ENCODE data around the gene ITGBL1.

ITGBL1 gene

DNA sequence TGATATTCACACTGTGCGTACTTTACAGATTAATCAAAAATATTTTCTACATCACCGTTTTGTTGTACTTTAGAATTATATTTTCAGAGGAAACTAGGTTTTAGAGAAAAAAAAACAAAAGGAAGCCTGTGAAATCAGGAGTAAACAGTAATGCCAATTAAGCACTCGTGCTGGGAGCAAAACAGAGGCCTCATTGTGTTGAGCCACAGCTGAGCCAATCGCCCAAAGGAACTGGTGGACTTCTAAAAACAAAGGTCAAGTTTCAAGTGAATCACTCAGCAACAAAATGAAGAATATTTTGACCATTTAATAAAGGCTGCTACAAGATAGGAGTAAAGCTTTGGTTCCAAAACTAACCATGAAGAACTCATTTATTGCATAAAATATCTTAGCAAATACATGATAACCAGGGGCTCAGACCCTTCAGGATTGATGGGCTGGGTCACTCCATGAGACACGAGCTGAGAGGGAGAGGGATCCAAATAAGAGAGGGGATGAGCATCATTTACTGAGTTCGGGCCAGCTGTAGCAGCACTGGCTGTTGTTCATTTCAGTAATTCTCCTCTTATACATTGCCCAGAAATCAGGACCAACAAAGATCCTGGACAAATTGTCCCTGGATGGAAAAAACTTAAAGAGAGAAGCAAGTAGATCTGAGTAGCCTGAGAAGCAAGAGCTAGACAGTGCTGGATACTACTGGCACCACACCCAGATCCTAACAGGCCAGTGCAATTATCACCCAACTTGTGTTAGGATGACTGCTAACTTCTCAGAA lies 27.9 kb upstream of the ITGBL1 start:
- no peaks in the 10 kb centered on the region for H3K27me3 ChIP-seq (ENCODE audit: insufficient read depth, low read length)
- no peak overlapping the region for H3K27ac ChIP-seq (ENCODE audit: low read length)
- H3K4me3 ChIP-seq (ENCODE audit: low read length), result no peak overlapping the region
- no peak overlapping the region for H3K9ac ChIP-seq (ENCODE audit: low read depth, low read length)
- H3K36me3 ChIP-seq (ENCODE audit: insufficient read depth, low read depth, low read length), result no peaks in the 10 kb centered on the region
- H3K9me3 ChIP-seq (ENCODE audit: insufficient read depth, low read depth, low read length), result no peaks in the 10 kb centered on the region
- no peaks in the 10 kb centered on the region for H3K4me1 ChIP-seq (ENCODE audit: insufficient read depth, low read length)

DNA sequence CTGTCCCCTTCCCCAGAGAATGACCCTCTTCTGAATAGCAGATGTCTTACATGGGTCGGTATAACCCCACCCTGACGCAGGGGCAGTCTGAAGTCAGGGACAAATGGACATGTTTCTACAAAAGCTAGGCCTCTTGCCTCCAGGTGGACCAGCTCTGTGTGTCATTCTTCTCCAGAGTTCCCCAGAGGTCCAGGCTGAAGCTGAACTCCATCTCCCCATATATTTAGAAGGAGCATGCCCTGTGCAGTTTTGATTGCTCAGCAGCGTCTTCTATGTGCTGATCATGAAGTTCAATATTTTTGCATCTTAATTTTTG lies 27.4 kb upstream of the ITGBL1 start:
- Histone ChIP-seq H3K27me3 (ENCODE audit: insufficient read depth, low read length) (no peaks in the 10 kb centered on the region), H3K36me3 (ENCODE audit: insufficient read depth, low read depth, low read length) (no peaks in the 10 kb centered on the region), H3K4me3 (ENCODE audit: low read length) (no peak overlapping the region), H3K27ac (ENCODE audit: low read length) (no peak overlapping the region), H3K4me1 (ENCODE audit: insufficient read depth, low read length) (no peaks in the 10 kb centered on the region), H3K9ac (ENCODE audit: low read depth, low read length) (no peak overlapping the region), H3K9me3 (ENCODE audit: insufficient read depth, low read depth, low read length) (no peaks in the 10 kb centered on the region)

DNA sequence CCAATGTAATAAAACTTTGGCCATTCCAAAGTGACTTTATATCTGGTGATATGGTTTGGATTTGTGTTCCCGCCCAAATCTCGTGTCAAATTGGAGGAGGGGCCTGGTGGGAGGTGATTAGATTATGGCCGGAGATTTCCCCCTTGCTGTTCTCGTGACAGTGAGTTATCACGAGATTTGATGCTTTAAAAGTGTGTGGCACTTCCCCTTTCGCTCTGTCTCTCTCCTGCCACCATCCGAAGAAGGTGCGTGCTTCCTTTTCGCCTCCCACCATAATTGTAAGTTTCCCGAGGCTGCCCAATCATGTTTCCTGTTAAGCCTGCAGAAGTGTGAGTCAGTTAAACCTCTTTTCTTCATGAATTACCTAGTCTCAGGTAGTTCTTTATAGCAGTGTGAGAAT lies 26.9 kb upstream of the ITGBL1 start:
- Histone ChIP-seq H3K36me3 (ENCODE audit: insufficient read depth, low read depth, low read length) (no peaks in the 10 kb centered on the region), H3K4me1 (ENCODE audit: insufficient read depth, low read length) (no peaks in the 10 kb centered on the region), H3K27ac (ENCODE audit: low read length) (no peak overlapping the region), H3K9ac (ENCODE audit: low read depth, low read length) (no peak overlapping the region), H3K9me3 (ENCODE audit: insufficient read depth, low read depth, low read length) (no peaks in the 10 kb centered on the region), H3K4me3 (ENCODE audit: low read length) (no peak overlapping the region), H3K27me3 (ENCODE audit: insufficient read depth, low read length) (no peaks in the 10 kb centered on the region)

DNA sequence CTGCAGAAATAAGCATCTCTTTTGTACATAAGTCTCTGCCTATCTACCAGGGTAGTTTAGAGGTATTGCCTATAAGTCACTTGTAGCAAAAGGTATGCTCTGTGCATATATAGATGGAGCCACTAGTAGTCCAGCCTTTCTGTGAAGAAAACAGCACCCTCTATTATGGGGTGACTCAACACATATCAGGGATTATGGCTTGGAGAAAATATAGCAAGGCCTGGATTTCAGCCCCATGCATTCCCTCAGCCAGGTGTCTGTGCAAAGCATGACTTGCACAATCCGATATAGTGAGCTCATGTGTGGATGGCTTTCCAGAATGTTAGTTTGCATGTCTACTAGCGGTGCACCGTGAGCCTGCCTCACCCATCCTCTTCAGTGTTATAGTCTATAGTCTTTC lies 22.7 kb upstream of the ITGBL1 start:
- no peaks in the 10 kb centered on the region for H3K27me3 ChIP-seq (ENCODE audit: insufficient read depth, low read length)
- no peak overlapping the region for H3K4me3 ChIP-seq (ENCODE audit: low read length)
- H3K27ac ChIP-seq (ENCODE audit: low read length), result no peak overlapping the region
- no peaks in the 10 kb centered on the region for H3K36me3 ChIP-seq (ENCODE audit: insufficient read depth, low read depth, low read length)
- H3K4me1 ChIP-seq (ENCODE audit: insufficient read depth, low read length), result no peaks in the 10 kb centered on the region
- H3K9ac ChIP-seq (ENCODE audit: low read depth, low read length), result no peak overlapping the region
- no peaks in the 10 kb centered on the region for H3K9me3 ChIP-seq (ENCODE audit: insufficient read depth, low read depth, low read length)

DNA sequence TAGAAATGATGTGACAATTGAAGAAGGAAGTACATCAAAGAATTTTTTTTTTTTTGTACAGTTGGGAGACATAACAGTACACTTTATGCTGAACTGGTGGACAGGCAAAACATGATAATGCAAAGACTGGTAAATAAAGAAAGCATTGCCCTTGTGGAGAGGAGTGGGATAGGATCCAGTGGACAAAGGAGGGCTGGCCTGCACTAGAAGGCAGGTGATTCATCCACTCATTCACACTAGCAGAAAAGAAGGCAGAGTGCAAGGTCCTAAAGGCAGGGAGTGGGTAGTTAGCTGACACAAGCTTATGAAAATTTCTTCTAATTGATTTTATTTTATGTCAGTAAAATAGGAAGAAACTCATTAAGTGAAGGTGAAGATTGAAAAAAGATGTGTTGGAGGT lies 18.6 kb upstream of the ITGBL1 start:
- Histone ChIP-seq H3K27ac (ENCODE audit: low read length) (no peak overlapping the region), H3K4me3 (ENCODE audit: low read length) (no peak overlapping the region), H3K4me1 (ENCODE audit: insufficient read depth, low read length) (no peaks in the 10 kb centered on the region), H3K9me3 (ENCODE audit: insufficient read depth, low read depth, low read length) (no peaks in the 10 kb centered on the region), H3K27me3 (ENCODE audit: insufficient read depth, low read length) (no peaks in the 10 kb centered on the region), H3K9ac (ENCODE audit: low read depth, low read length) (no peak overlapping the region), H3K36me3 (ENCODE audit: insufficient read depth, low read depth, low read length) (no peaks in the 10 kb centered on the region)

DNA sequence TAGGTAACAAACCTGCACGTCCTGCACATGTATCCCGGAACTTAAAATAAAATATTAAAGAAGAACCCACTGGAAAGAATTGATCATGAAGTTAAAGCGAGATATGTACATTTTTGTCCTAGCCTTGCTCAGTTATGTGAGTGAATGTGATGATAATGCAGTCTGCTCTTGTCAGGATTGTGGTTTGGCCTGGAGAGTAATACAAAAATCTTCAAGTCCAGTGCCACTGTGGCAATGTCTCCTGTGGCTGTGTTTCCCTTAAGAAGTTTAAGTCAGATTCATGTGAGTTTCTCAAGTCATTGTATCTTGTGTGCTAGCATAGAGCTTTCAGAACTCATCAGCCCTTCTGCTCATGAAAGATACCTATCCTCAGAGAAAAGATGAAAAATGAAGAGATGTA lies 18.0 kb upstream of the ITGBL1 start:
- no peaks in the 10 kb centered on the region for H3K4me1 ChIP-seq (ENCODE audit: insufficient read depth, low read length)
- no peak overlapping the region for H3K27ac ChIP-seq (ENCODE audit: low read length)
- no peaks in the 10 kb centered on the region for H3K36me3 ChIP-seq (ENCODE audit: insufficient read depth, low read depth, low read length)
- no peak overlapping the region for H3K9ac ChIP-seq (ENCODE audit: low read depth, low read length)
- no peak overlapping the region for H3K4me3 ChIP-seq (ENCODE audit: low read length)
- H3K9me3 ChIP-seq (ENCODE audit: insufficient read depth, low read depth, low read length), result no peaks in the 10 kb centered on the region
- no peaks in the 10 kb centered on the region for H3K27me3 ChIP-seq (ENCODE audit: insufficient read depth, low read length)

DNA sequence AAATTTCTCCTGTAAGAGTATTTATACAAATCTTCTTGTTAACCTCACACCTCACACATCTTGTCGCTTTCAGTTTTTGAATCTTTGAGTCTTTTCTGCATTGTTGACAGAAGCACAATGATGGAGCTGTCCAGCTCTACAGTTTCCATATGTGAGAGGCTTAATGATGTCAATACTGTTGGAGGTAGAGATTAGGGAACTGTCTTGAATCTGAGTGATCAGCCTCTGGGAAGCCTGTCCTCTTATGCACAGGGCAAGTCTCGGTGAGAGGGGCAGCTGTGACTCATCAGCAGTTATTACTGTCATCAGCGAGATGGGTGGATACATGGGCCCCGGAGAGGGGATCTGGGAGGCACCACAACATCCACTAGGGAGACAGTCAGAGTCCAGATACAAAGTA lies 4.6 kb upstream of the ITGBL1 start:
- Histone ChIP-seq H3K36me3 (ENCODE audit: insufficient read depth, low read depth, low read length) (no peaks in the 10 kb centered on the region), H3K9ac (ENCODE audit: low read depth, low read length) (no peak overlapping the region), H3K27ac (ENCODE audit: low read length) (no peak overlapping the region), H3K4me1 (ENCODE audit: insufficient read depth, low read length) (peaks cover 6% of the 10 kb centered on the region; the same call in 1 of the 2 replicates), H3K4me3 (ENCODE audit: low read length) (no peak overlapping the region), H3K27me3 (ENCODE audit: insufficient read depth, low read length) (no peaks in the 10 kb centered on the region), H3K9me3 (ENCODE audit: insufficient read depth, low read depth, low read length) (no peaks in the 10 kb centered on the region)

DNA sequence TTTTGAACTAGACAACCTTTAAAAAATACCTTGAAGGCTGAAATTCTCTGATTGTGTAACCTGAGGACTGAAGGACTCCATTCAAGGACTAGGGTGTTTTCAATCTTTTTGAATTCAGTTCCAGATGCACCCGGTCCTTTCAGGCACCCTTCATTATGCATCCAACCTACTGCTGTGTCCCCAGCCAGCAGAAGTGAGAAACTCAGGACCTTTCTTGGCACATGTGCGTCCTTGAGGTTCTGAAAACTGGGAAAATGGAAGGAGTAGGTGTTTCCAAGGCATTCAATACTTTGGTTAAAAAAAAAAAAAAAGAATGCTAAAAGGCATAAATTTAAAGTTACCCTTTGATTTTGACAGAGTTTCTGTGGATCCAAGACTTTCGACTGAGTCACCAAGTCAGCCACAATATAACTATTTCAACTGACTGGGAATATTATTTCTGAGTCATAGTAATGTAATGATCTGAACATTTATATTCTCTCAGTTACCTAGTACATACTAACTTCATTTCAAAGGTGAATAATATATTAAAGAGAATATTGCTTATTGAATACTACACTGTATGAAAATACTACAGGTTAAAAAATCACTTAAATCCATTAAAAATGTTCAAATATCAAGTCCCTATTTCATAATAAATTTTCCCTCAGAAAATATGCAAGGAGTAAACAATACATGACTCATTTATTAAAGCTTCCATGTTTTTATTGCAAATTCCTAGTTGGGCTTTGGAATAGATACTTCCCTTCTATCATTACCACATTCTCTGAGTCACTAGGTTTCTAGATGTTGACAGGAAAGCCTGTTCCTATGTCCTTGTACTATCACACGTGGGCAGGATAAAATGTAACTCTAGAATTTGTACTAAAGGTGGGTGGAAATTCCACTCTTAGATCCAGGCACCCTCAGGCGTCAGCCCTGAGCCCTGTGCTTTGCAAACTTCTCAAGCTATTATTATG lies 2.4 kb upstream of the ITGBL1 start:
- no peaks in the 10 kb centered on the region for H3K27me3 ChIP-seq (ENCODE audit: insufficient read depth, low read length)
- H3K27ac ChIP-seq (ENCODE audit: low read length), result no peak overlapping the region
- H3K9ac ChIP-seq (ENCODE audit: low read depth, low read length), result no peak overlapping the region
- H3K4me3 ChIP-seq (ENCODE audit: low read length), result no peak overlapping the region
- no peaks in the 10 kb centered on the region for H3K9me3 ChIP-seq (ENCODE audit: insufficient read depth, low read depth, low read length)
- peaks cover 6% of the 10 kb centered on the region; the same call in 1 of the 2 replicates for H3K4me1 ChIP-seq (ENCODE audit: insufficient read depth, low read length)
- H3K36me3 ChIP-seq (ENCODE audit: insufficient read depth, low read depth, low read length), result no peaks in the 10 kb centered on the region

DNA sequence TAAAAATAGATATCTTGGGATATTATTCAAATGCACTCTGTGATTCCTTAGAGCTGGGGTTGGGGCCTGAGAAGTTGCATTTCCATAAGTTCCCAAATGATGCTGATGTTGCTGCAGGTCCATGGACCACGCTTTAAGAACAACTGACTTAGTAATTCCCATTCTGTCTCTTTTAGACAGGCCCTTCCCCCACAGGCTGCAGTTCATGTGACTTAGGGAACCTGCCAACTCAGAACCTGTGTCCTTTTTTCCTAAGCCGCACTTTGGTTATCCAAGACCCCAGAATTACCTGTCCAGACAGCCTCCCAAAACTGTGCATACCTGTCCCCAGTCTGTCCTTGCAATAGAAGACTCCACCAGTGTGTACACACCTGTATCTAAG lies 1.7 kb upstream of the ITGBL1 start:
- H3K27ac ChIP-seq (ENCODE audit: low read length), result no peak overlapping the region
- no peaks in the 10 kb centered on the region for H3K36me3 ChIP-seq (ENCODE audit: insufficient read depth, low read depth, low read length)

DNA sequence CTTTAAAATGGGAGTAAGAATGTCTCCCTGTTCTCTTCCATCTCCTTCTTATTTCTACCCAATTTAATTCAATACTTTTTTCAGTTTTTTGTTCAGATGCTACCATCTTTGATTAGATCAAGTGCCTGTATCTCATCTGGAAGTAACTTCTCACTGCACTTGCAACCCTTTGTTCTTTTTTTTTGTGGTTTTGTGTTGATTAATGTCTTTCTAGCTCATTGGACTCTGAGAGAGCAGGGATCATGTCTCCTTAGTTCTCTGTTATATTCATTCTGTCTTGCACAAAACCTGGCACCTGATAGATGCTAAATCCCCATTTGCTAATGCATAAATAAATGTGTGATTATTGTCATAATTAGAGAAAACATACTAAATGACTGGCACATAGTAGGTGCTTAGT lies 834 bp upstream of the ITGBL1 start:
- Histone ChIP-seq H3K36me3 (ENCODE audit: insufficient read depth, low read depth, low read length) (no peaks in the 10 kb centered on the region), H3K9me3 (ENCODE audit: insufficient read depth, low read depth, low read length) (no peaks in the 10 kb centered on the region), H3K4me1 (ENCODE audit: insufficient read depth, low read length) (peaks cover 6% of the 10 kb centered on the region), H3K9ac (ENCODE audit: low read depth, low read length) (no peak overlapping the region), H3K27ac (ENCODE audit: low read length) (no peak overlapping the region), H3K27me3 (ENCODE audit: insufficient read depth, low read length) (no peaks in the 10 kb centered on the region), H3K4me3 (ENCODE audit: low read length) (no peak overlapping the region)

More for the DNA sequence above, 1.7 kb upstream of the ITGBL1 start:
- no peak overlapping the region for H3K4me3 ChIP-seq (ENCODE audit: low read length)
- H3K9ac ChIP-seq (ENCODE audit: low read depth, low read length), result no peak overlapping the region
- no peaks in the 10 kb centered on the region for H3K27me3 ChIP-seq (ENCODE audit: insufficient read depth, low read length)
- no peaks in the 10 kb centered on the region for H3K9me3 ChIP-seq (ENCODE audit: insufficient read depth, low read depth, low read length)
- peaks cover 6% of the 10 kb centered on the region; the same call in 1 of the 2 replicates for H3K4me1 ChIP-seq (ENCODE audit: insufficient read depth, low read length)

DNA sequence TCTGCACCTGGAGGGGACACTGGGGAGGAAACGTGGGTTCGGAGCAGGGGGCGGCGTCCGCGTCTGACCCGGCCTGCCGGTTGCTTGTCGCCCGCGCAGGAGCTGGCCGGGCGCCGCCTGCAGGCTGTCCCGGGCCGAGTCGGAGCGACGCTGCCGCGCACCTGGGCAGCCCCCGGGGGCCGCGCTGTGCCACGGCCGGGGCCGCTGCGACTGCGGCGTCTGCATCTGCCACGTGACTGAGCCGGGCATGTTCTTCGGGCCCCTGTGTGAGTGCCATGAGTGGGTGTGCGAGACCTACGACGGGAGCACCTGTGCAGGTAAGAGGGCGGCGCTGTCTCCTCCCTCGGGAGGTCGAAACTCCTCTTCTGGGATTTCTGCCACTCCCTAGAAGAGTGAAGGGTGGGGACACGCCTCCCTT lies 1.3 kb downstream of the ITGBL1 start:
- H3K4me3 ChIP-seq (ENCODE audit: low read length), result no peak overlapping the region; the same call in 1 of the 2 replicates
- H3K4me1 ChIP-seq (ENCODE audit: insufficient read depth, low read length), result peaks cover 6% of the 10 kb centered on the region
- no peaks in the 10 kb centered on the region for H3K36me3 ChIP-seq (ENCODE audit: insufficient read depth, low read depth, low read length)
- H3K9ac ChIP-seq (ENCODE audit: low read depth, low read length), result no peak overlapping the region
- H3K27ac ChIP-seq (ENCODE audit: low read length), result no peak overlapping the region
- H3K9me3 ChIP-seq (ENCODE audit: insufficient read depth, low read depth, low read length), result no peaks in the 10 kb centered on the region
- H3K27me3 ChIP-seq (ENCODE audit: insufficient read depth, low read length), result no peaks in the 10 kb centered on the region

DNA sequence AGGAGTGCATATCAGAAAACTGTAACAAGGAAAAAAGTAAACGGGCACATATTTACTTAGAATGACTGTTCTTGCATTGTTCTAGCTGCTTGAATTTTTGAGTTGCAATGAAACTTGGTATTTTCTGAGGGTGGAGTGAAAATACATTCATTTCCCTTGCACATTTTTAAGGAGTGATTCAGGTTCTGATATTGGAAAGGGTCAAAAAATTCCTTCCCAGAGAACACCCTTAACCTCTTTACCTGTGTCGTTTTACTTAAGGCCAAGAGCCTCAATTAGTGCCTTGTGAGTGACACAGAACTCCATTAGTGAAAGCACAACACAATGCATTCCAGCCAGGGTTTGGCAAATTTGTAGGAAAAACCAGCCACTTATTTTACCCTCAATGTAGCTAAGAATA lies 2.3 kb downstream of the ITGBL1 start:
- Histone ChIP-seq H3K36me3 (ENCODE audit: insufficient read depth, low read depth, low read length) (no peaks in the 10 kb centered on the region), H3K9me3 (ENCODE audit: insufficient read depth, low read depth, low read length) (no peaks in the 10 kb centered on the region), H3K4me3 (ENCODE audit: low read length) (no peak overlapping the region), H3K9ac (ENCODE audit: low read depth, low read length) (no peak overlapping the region), H3K4me1 (ENCODE audit: insufficient read depth, low read length) (peaks cover 6% of the 10 kb centered on the region), H3K27me3 (ENCODE audit: insufficient read depth, low read length) (no peaks in the 10 kb centered on the region), H3K27ac (ENCODE audit: low read length) (no peak overlapping the region)

Data from iPS-20b (cell line).